Measurements from ENCODE around the gene SCAF1. TPM values are rescaled to one million over a fixed set of nuclear protein-coding genes. Genes with fewer than 3 reads are reported as not detected.

The SCAF1 gene
- polyA plus RNA-seq, 1 experiment: 3.4 TPM

- no peak for TF ChIP-seq CTCF (IDR thresholded peaks at IDR 0.05; ENCODE audit: insufficient read depth, low read depth, low read length)
- CTCF ChIA-PET: interaction anchor here (5.0 kb wide), 1 partner anchor 7 kb away, joined by 41 read pairs; the partner anchor contains the start of genes ADM5 and CPT1C
These were observed 40.3 kb downstream of the SCAF1 start for GRCh38 chr19:49682274-49682673.

DNA sequence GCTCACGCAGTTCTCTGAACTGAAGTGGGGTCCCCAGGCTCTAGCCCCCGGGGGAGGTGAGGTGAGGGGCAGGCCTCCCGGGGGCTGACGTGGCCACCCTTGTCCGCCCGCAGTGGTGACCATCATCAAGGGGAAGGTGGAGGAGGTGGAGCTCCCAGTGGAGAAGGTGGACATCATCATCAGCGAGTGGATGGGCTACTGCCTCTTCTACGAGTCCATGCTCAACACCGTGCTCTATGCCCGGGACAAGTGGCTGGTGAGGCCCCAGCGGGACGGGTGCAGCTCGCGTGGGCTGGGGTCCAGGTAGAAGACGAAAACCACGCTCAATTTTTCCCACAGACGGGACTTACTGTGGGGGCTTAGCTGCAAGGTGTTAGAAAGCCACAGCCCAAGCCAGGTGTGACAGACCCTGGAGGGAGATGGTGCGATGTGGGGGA lies 41.8 kb downstream of the SCAF1 start:
- H3K4me3 ChIP-seq (ENCODE audit: low read depth, low read length): no peak overlapping the region
- no peak for TF ChIP-seq CTCF (IDR thresholded peaks at IDR 0.05; ENCODE audit: insufficient read depth, low read depth, low read length)
- H3K27me3 ChIP-seq (ENCODE audit: control insufficient read depth, insufficient read depth, low read length): no peaks in the 10 kb centered on the region
- ChIA-PET CTCF (interaction anchor here (0.6 to 1.4 kb wide), 4 partner anchors 11 to 323 kb away, joined by 3 read pairs; no protein-coding TSS in a partner anchor), POLR2A (no interaction called here)
- peaks cover 34% of the 10 kb centered on the region for H3K36me3 ChIP-seq (ENCODE audit: control insufficient read depth, insufficient read depth, low read length)
- DNase-seq (ENCODE audit: low read depth): no peak

More at GRCh38 chr19:49682274-49682673, 40.3 kb downstream of the SCAF1 start:
- Histone ChIP-seq H3K4me3 (ENCODE audit: low read depth, low read length) (no peak overlapping the region), H3K27me3 (ENCODE audit: control insufficient read depth, insufficient read depth, low read length) (no peaks in the 10 kb centered on the region), H3K36me3 (ENCODE audit: control insufficient read depth, insufficient read depth, low read length) (peaks cover 30% of the 10 kb centered on the region)
- POLR2A ChIA-PET: no interaction called here
- no peak for DNase-seq (ENCODE audit: low read depth)

GRCh38 chr19:49684251-49684982 lies 42.4 kb downstream of the SCAF1 start:
- ChIA-PET POLR2A (no interaction called here), CTCF (interaction anchor here (0.6 to 1.4 kb wide), 5 partner anchors 11 to 324 kb away, joined by 3 read pairs; no protein-coding TSS in a partner anchor)
- no peak for DNase-seq (ENCODE audit: low read depth)
- Histone ChIP-seq H3K4me3 (ENCODE audit: low read depth, low read length) (no peak overlapping the region), H3K27me3 (ENCODE audit: control insufficient read depth, insufficient read depth, low read length) (no peaks in the 10 kb centered on the region), H3K36me3 (ENCODE audit: control insufficient read depth, insufficient read depth, low read length) (peaks cover 34% of the 10 kb centered on the region)
- peak; percentile 64 for TF ChIP-seq CTCF (IDR thresholded peaks at IDR 0.05; ENCODE audit: insufficient read depth, low read depth, low read length)

DNA sequence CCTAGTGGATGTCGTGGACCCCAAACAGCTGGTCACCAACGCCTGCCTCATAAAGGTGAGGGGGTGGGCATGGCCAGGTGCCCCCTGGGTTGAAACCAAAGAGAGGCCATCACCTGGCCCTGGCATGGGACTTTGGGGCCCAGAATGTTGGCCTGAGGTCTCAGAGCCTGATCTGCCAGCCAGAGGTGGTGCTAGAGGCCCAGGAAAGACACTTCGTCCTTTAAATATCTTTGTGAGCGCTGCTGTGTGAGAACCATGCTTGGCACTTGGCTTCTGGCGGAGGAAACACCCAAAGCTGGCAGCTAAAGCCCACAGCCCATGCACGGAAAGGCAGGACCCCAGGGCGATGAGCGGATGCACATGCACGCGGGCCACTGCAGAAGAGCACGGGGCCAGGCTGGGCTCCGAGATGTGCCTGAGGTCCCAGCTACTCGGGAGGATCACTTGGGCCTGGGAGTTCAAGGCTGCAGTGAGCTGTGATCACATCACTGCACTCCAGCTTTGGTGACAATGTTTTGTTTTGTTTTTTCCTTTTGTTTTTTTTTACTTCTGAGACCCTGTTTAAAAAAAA lies 43.1 kb downstream of the SCAF1 start:
- peaks cover 34% of the 10 kb centered on the region for H3K36me3 ChIP-seq (ENCODE audit: control insufficient read depth, insufficient read depth, low read length)
- ChIA-PET CTCF (interaction anchor here (0.6 to 1.4 kb wide), 3 partner anchors 13 to 138 kb away, joined by 3 to 4 read pairs (median 3); no protein-coding TSS in a partner anchor), POLR2A (interaction anchor here (0.6 kb wide), 1 partner anchor 139 kb away, joined by 13 read pairs; no protein-coding TSS in a partner anchor)
- no peak overlapping the region for H3K4me3 ChIP-seq (ENCODE audit: low read depth, low read length)
- H3K27me3 ChIP-seq (ENCODE audit: control insufficient read depth, insufficient read depth, low read length): no peaks in the 10 kb centered on the region
- DNase-seq (ENCODE audit: low read depth): no peak
- TF ChIP-seq CTCF (IDR thresholded peaks at IDR 0.05; ENCODE audit: insufficient read depth, low read depth, low read length): no peak

DNA sequence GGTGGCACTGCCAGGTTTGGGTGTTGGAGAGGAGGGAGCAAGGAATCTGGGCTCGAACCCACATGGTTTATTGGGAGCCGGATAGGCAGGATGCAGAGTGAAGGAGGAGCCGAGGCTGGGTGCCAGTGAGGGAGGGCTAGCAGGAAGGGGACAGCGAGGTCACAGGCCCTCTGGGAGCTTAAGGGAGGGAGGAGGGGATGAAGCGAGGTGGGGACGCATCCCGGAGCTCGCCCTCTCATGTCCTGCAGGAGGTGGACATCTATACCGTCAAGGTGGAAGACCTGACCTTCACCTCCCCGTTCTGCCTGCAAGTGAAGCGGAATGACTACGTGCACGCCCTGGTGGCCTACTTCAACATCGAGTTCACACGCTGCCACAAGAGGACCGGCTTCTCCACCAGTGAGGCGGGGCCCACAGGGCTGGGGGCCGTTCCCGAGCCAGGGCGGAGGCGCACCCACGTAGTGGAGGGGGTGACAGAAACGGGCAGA lies 43.9 kb downstream of the SCAF1 start:
- H3K27me3 ChIP-seq (ENCODE audit: control insufficient read depth, insufficient read depth, low read length): no peaks in the 10 kb centered on the region
- CTCF ChIA-PET: interaction anchor here (1.0 to 1.1 kb wide), 2 partner anchors 9 to 14 kb away, joined by 3 to 4 read pairs; partner anchors contain the start of gene PRMT1
- TF ChIP-seq CTCF (IDR thresholded peaks at IDR 0.05; ENCODE audit: insufficient read depth, low read depth, low read length): no peak
- no peak for DNase-seq (ENCODE audit: low read depth)
- H3K36me3 ChIP-seq (ENCODE audit: control insufficient read depth, insufficient read depth, low read length): peaks cover 34% of the 10 kb centered on the region
- POLR2A ChIA-PET: interaction anchor here (0.6 kb wide), 1 partner anchor 140 kb away, joined by 13 read pairs; no protein-coding TSS in a partner anchor
- no peak overlapping the region for H3K4me3 ChIP-seq (ENCODE audit: low read depth, low read length)

Measured in BJ (cell line).